Fibroblast of villous mesenchyme (primary cell): ENCODE results near the gene ACAD11. TPM values are rescaled to one million over a fixed set of nuclear protein-coding genes. Genes with fewer than 3 reads are reported as not detected.
"Not testable (repeated sequence)": the region's sequence is repeated elsewhere in the genome, so short reads cannot be mapped to it uniquely, and the experiment has no call there.

Experiments
- DNase-seq: peaks from one replicate; pipeline ENCODE4 v3.0.0-alpha.2; 2010; ENCODE audit warnings: low read depth
- H3K4me3 ChIP-seq: 2 replicates; pipeline ENCODE4 v1.5.1; 2011; ENCODE audit warnings: low read depth, mild to moderate bottlenecking, low read length
- CTCF ChIP-seq: IDR thresholded peaks from 2 replicates; pipeline ENCODE4 v1.5.1; 2012; ENCODE audit warnings: low read depth, mild to moderate bottlenecking, low read length; ENCODE audit not compliant: insufficient read depth
- total RNA-seq: library from RNA; depleted of rRNA; stranded (reverse); fragments of >200 nt; gene quantifications from 2 replicates; pipeline ENCODE4 v1.2.3, GENCODE V29; 2012

Gene ACAD11
- total RNA-seq, 1 donor = 45.3 TPM

- no peak for TF ChIP-seq CTCF
- DNase-seq = peak; percentile 48
- H3K4me3 ChIP-seq = no peak overlapping the region
Measured at GRCh38 chr3:132556508-132557159, 103.0 kb downstream of the ACAD11 start.

GRCh38 chr3:132556036-132556386, 103.6 kb downstream of the ACAD11 start:
- DNase-seq, H3K4me3 ChIP-seq: not testable (repeated sequence)

GRCh38 chr3:132555306-132556035, 104.1 kb downstream of the ACAD11 start:
- DNase-seq = no peak
- no peak for TF ChIP-seq CTCF
- no peak overlapping the region for H3K4me3 ChIP-seq

GRCh38 chr3:132554437-132554836, 105.2 kb downstream of the ACAD11 start:
- DNase-seq = no peak
- no peak overlapping the region for H3K4me3 ChIP-seq
- TF ChIP-seq CTCF = no peak

- DNase-seq = no peak
- no peak for TF ChIP-seq CTCF
- H3K4me3 ChIP-seq = no peak overlapping the region
Measured at GRCh38 chr3:132553826-132554225, 105.8 kb downstream of the ACAD11 start.

GRCh38 chr3:132550579-132551305, 108.9 kb downstream of the ACAD11 start:
- TF ChIP-seq CTCF = no peak
- H3K4me3 ChIP-seq = no peak overlapping the region
- peak; percentile 16 for DNase-seq

- H3K4me3 ChIP-seq = no peak overlapping the region
- peak; percentile 69 for DNase-seq
- TF ChIP-seq CTCF = no peak
Measured at GRCh38 chr3:132549890-132550578, 109.6 kb downstream of the ACAD11 start.
